OCI-LY3 (cell line): Measurements from ENCODE around the gene EIF6.

Experiments used
- CTCF ChIP-seq: fragments of 200-600, 300-600 bp; sonication (generic); IDR thresholded peaks from 2 replicates; pipeline ENCODE4 v1.5.1; 2014; ENCODE audit warnings: antibody characterized with exemption, low read length, low read depth
- EZH2phosphoT487 ChIP-seq: fragments of 200-600 bp; shearing (Covaris generic); IDR thresholded peaks from 2 replicates; pipeline ENCODE4 v1.6.1; 2018; ENCODE audit warnings: antibody characterized with exemption, mixed run types, low read depth

- TF ChIP-seq CTCF (no peak), EZH2phosphoT487 (no peak)
These were observed 27.2 kb upstream of the EIF6 start for GRCh38 chr20:35311822-35312221.
